Lung (tissue), 12 donors: ENCODE measurements around the gene RGP1. TPM values are rescaled to one million over a fixed set of nuclear protein-coding genes. Genes with fewer than 3 reads are reported as not detected.

Experiments used
- ATAC-seq: fragments of 200-7000 bp; cut with Tn5 transposase; one replicate; pipeline ENCODE4 v1.9.1; 2020; ENCODE audit warnings: moderate number of reproducible peaks; ENCODE audit not compliant: insufficient read depth, low FRiP score
- DNase-seq, 3 donors: peaks; one replicate each; pipeline ENCODE4 v3.0.0-alpha.2; 2013 to 2017
- H3K27ac ChIP-seq, 2 donors: one replicate each; pipeline ENCODE4 v1.5.1; 2013; ENCODE audit warnings: mild to moderate bottlenecking in 2 of 2, moderate library complexity in 2 of 2, control low read depth in 1 of 2, inconsistent platforms in 1 of 2, low read depth in 1 of 2, low read length in 1 of 2
- H3K27me3 ChIP-seq, 3 donors: one replicate each; pipeline ENCODE4 v1.5.1; 2013; ENCODE audit warnings: low read length in 2 of 3; ENCODE audit not compliant: control insufficient read depth in 3 of 3, insufficient read depth in 3 of 3
- H3K36me3 ChIP-seq, 4 donors: one replicate each; pipeline ENCODE4 v1.5.1; 2013; ENCODE audit warnings: low read length in 4 of 4, mild to moderate bottlenecking in 1 of 4, moderate library complexity in 1 of 4; ENCODE audit not compliant: control insufficient read depth in 4 of 4, insufficient read depth in 4 of 4
- H3K4me1 ChIP-seq, 5 donors: one replicate each; pipeline ENCODE4 v1.5.1; 2013; ENCODE audit warnings: low read length in 5 of 5, mild to moderate bottlenecking in 2 of 5, moderate library complexity in 1 of 5; ENCODE audit not compliant: control insufficient read depth in 5 of 5, insufficient read depth in 5 of 5
- H3K4me3 ChIP-seq: one replicate; pipeline ENCODE4 v1.5.1; 2013; ENCODE audit warnings: mild to moderate bottlenecking, control low read depth, moderate library complexity
- H3K9ac ChIP-seq, 2 donors: one replicate each; pipeline ENCODE4 v1.5.1; 2013; ENCODE audit warnings: low read length in 2 of 2, control low read depth in 1 of 2; ENCODE audit not compliant: insufficient read depth in 1 of 2
- H3K9me3 ChIP-seq, 4 donors: one replicate each; pipeline ENCODE4 v1.5.1; 2013; ENCODE audit warnings: low read length in 3 of 4, mild to moderate bottlenecking in 1 of 4, moderate library complexity in 1 of 4; ENCODE audit not compliant: control insufficient read depth in 4 of 4, insufficient read depth in 3 of 4
- CTCF ChIP-seq: IDR thresholded peaks from 2 replicates; pipeline ENCODE4 v1.5.1; 2012; ENCODE audit warnings: mild to moderate bottlenecking; ENCODE audit errors: control extremely low read depth, extremely low read depth
- WGBS, 2 donors: extraction: QIAGEN DNeasy Blood & Tissue Kit; methylation state at CpG; one replicate each; pipeline ENCODE4 v1.1.7; 2013; 5-methylcytosine and 5-hydroxymethylcytosine counted together
- polyA plus RNA-seq, 2 donors: library from polyadenylated mRNA; stranded (reverse); fragments of 200-250 nt; gene quantifications; one replicate each; pipeline ENCODE4 v1.2.1, GENCODE V29; 2013
- total RNA-seq, 2 donors: library from RNA; depleted of rRNA in 1 of 2; stranded (reverse); fragments of >200 nt in 1 of 2; gene quantifications; one replicate each; pipeline ENCODE4 v1.2.1, GENCODE V29; 2014 to 2021
- donor health status: control.
- donor health status: control.
- donor health status: Bipolar disorder and iron deficiency.
- donor health status: healthy.
- donor health status: DM: yes; HTN: yes; CAD: no.

The RGP1 gene
- total and polyA plus RNA-seq, 4 donors: 11.7 to 33.2 (median 12.9) TPM

GRCh38 chr9:35748242-35748857, 737 bp upstream of the RGP1 start:
- no peak for TF ChIP-seq CTCF
- ATAC-seq (no peak), DNase-seq (no peak)
- peak overlapping the region; percentile 96 for H3K4me3 ChIP-seq
- WGBS, 2 donors: 0% methylated on average over 24 of the region's 24 CpGs
- no peaks in the 10 kb centered on the region for H3K27me3 ChIP-seq
- H3K9me3 ChIP-seq: no peaks in the 10 kb centered on the region
- peak overlapping the region; percentile 94 to 99 for H3K27ac ChIP-seq
- H3K9ac ChIP-seq: peak overlapping the region; percentile 76 to 92
- H3K36me3 ChIP-seq: peaks cover 12 to 40% (median 35%) of the 10 kb centered on the region in 4 donors
- peaks cover 2 to 34% (median 26%) of the 10 kb centered on the region in 5 donors for H3K4me1 ChIP-seq

- DNase-seq: peak in 2 of 3 donors; percentile 13 to 21
- peak; percentile 9 for ATAC-seq
- no peaks in the 10 kb centered on the region for H3K9me3 ChIP-seq
- 2 to 4% methylated on average over 16 to 19 of the region's 19 CpGs for WGBS, 2 donors
- peaks cover 4 to 34% (median 26%) of the 10 kb centered on the region in 5 donors for H3K4me1 ChIP-seq
- TF ChIP-seq CTCF: no peak
- no peaks in the 10 kb centered on the region for H3K27me3 ChIP-seq
- H3K36me3 ChIP-seq: peaks cover 10 to 38% (median 36%) of the 10 kb centered on the region in 4 donors
- peak overlapping the region; percentile 94 to 99 for H3K27ac ChIP-seq
- peak overlapping the region; percentile 67 to 75 for H3K9ac ChIP-seq
- H3K4me3 ChIP-seq: peak overlapping the region; percentile 96
Measured at GRCh38 chr9:35749515-35750255, 598 bp downstream of the RGP1 start.

GRCh38 chr9:35750256-35750531, 1.1 kb downstream of the RGP1 start:
- ATAC-seq (no peak), DNase-seq (no peak)
- TF ChIP-seq CTCF: no peak
- Histone ChIP-seq H3K4me1 (peaks cover 4 to 34% (median 26%) of the 10 kb centered on the region in 5 donors), H3K9ac (peak overlapping the region; percentile 67 to 75), H3K36me3 (peaks cover 10 to 42% (median 37%) of the 10 kb centered on the region in 4 donors), H3K27ac (peak overlapping the region; percentile 94 to 99), H3K27me3 (no peaks in the 10 kb centered on the region), H3K9me3 (no peaks in the 10 kb centered on the region), H3K4me3 (no peak overlapping the region)
- 61 to 69% methylated on average over 4 of the region's 4 CpGs for WGBS, 2 donors
